HepG2 (cell line): ENCODE data around the gene DDR2.
"Not testable (repeated sequence)": the region's sequence is repeated elsewhere in the genome, so short reads cannot be mapped to it uniquely, and the experiment has no call there.

Source experiments
- ATF3 ChIP-seq: sonication (generic); formaldehyde crosslinking; IDR thresholded peaks from 2 replicates; pipeline ENCODE4 v1.4.0; 2020; ENCODE audit warnings: missing genetic modification reagents
- ATF5 ChIP-seq: sonication (generic); formaldehyde crosslinking; IDR thresholded peaks from 2 replicates; pipeline ENCODE4 v1.4.0; 2020; ENCODE audit warnings: mild to moderate bottlenecking, low read depth, missing genetic modification reagents
- CENPBD1 ChIP-seq: sonication (generic); formaldehyde crosslinking; IDR thresholded peaks from 2 replicates; pipeline ENCODE4 v1.8.0; 2022; ENCODE audit warnings: missing genetic modification reagents, low read depth, mild to moderate bottlenecking, borderline replicate concordance
- EHMT2 ChIP-seq: fragments of 200-600 bp; sonication (generic); IDR thresholded peaks from 2 replicates; pipeline ENCODE4 v1.7.0; 2017; ENCODE audit warnings: antibody characterized with exemption, low read depth, low read length, borderline replicate concordance
- FOXJ3 ChIP-seq: sonication (generic); formaldehyde crosslinking; IDR thresholded peaks from 2 replicates; pipeline ENCODE4 v1.4.0; 2020; ENCODE audit warnings: missing genetic modification reagents, mild to moderate bottlenecking, borderline replicate concordance
- FOXP1 ChIP-seq, 2 experiments: fragments of 450-650 bp in 1 of 2; IDR thresholded peaks; 2 replicates each; pipeline ENCODE4 v1.6.1; 2017 to 2018; ENCODE audit warnings: antibody characterized with exemption in 1 of 2
- HMG20B ChIP-seq: conservative IDR thresholded peaks from 2 replicates; pipeline ENCODE4 v1.6.1; 2016; ENCODE audit warnings: missing genetic modification reagents, missing compliant biosample characterization
- LCORL ChIP-seq, 2 experiments: fragments of 450-650 bp in 1 of 2; sonication (generic) in 1 of 2; formaldehyde crosslinking in 1 of 2; IDR thresholded peaks; 2 replicates each; pipeline versions ENCODE4 v1.5.0 to v1.6.1; 2017 to 2020; ENCODE audit warnings: antibody characterized with exemption in 1 of 2, missing genetic modification reagents in 1 of 2
- PBX2 ChIP-seq: IDR thresholded peaks from 2 replicates; pipeline ENCODE4 v1.6.1; 2016; ENCODE audit warnings: control low read depth
- PHB2 ChIP-seq: fragments of 450-650 bp; IDR thresholded peaks from 2 replicates; pipeline ENCODE4 v1.6.1; 2018; ENCODE audit not compliant: partially characterized antibody
- SMARCC2 ChIP-seq: fragments of 450-650 bp; IDR thresholded peaks from 2 replicates; pipeline ENCODE4 v1.6.1; 2017; ENCODE audit warnings: antibody characterized with exemption, mild to moderate bottlenecking
- SNRNP70 ChIP-seq: fragments of 200-400 bp; formaldehyde crosslinking; IDR thresholded peaks from 2 replicates; pipeline ENCODE4 v1.6.1; 2017; ENCODE audit warnings: mild to moderate bottlenecking, low read depth, low read length, moderate library complexity
- SRSF4 ChIP-seq: fragments of 200-400 bp; formaldehyde crosslinking; IDR thresholded peaks from one replicate; pipeline ENCODE4 v1.6.1; 2018; ENCODE audit warnings: mild to moderate bottlenecking, low read depth, low read length, moderate library complexity; ENCODE audit not compliant: poor library complexity, severe bottlenecking

GRCh38 chr1:162807503-162807902, 175.2 kb downstream of the DDR2 start:
- not testable (repeated sequence) for TF ChIP-seq FOXP1 (IDR thresholded peaks at IDR 0.05); FOXP1 (CRISPR knock-in tag; IDR thresholded peaks at IDR 0.05); ATF5 (CRISPR knock-in tag); HMG20B; FOXJ3 (CRISPR knock-in tag); PBX2 (CRISPR knock-in tag); EHMT2; CENPBD1; LCORL (IDR thresholded peaks at IDR 0.05); LCORL (CRISPR knock-in tag; IDR thresholded peaks at IDR 0.05); SRSF4; SMARCC2; SNRNP70; PHB2; ATF3 (CRISPR knock-in tag)
